Fibroblast of skin of scalp (primary cell): Measurements from ENCODE around the gene PSME4.
"Not testable (repeated sequence)": the region's sequence is repeated elsewhere in the genome, so short reads cannot be mapped to it uniquely, and the experiment has no call there.

Source experiments
- DNase-seq: peaks from one replicate; pipeline ENCODE4 v3.0.0-alpha.2; 2013

PSME4 gene

DNA sequence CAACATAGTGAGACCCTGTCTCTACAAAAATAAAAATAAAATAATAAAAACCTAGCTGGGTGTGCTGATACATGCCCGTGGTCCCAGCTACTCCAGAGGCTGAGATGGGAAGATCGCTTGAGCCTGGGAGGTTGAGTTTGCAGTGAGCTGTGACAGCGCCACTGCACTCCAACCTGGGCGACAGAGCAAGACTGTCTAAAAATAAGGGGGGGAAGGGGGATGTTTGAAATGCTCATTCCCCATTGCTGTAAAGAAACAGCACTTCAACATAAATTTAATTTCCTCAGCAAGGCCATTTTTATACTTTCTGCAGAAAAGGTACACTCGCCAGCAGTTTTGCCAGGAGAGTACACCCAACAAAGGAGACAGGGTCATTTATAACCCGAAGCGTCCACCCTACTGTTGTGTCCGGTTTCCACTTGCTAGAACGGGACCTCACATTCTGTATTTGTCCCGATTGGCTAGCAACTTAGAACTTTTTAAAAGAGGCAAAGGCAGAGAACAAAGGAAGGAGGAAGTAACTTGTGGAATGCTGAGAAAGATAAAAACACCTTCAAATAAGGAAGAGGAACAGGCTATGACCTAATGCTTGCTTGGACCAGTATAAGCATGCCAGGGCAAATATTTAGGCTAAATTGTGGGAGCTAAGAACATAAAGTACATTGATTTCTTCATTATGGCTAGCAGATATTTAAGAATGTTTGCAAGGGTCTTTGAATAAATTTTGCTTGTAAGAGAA, 9.1 kb downstream of the PSME4 start:
- not testable (repeated sequence) for DNase-seq

GRCh38 chr2:53960476-53960875, 10.3 kb downstream of the PSME4 start:
- no peak for DNase-seq

GRCh38 chr2:53958443-53958842, 12.3 kb downstream of the PSME4 start:
- no peak for DNase-seq

DNA sequence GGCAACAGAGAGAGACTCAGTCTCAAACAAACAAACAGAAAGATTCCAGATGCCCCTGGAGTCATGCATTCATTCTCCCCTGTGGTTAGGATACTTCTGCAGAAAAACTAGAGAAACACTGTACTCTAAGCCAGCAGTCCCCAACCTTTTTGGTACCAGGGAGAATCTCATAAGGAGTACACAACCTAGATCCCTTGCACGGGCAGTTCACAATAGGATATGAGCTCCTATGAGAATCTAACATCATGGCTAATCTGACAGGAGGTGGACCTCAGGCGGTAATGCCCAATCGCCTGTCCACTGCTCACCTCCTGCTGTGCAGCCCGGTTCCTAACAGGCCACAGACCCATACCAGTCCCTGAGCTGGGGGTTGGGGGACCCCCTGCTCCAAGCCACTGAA, 18.3 kb downstream of the PSME4 start:
- no peak for DNase-seq

- DNase-seq = no peak
Measured at GRCh38 chr2:53949457-53949856, 21.3 kb downstream of the PSME4 start.

- DNase-seq = no peak
Measured at GRCh38 chr2:53945538-53945937, 25.3 kb downstream of the PSME4 start.

DNA sequence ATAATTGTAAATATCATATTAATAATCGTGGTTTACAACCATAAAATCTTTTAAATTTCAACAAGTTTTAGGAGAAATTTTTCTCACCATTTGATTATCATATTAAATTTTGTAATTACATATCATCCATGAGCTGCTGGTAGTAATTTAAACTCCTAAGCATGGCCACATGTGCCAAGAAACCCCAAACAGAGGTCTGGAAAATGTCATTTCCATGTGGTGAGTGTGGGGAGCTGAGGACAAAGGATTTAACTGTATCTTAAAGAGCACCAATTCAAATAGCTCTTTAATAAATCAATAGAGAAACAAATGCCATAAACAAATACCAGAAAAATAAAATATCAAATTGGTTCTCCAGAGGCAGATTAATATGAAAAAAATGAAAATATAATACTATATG, 26.3 kb downstream of the PSME4 start:
- no peak for DNase-seq

DNA sequence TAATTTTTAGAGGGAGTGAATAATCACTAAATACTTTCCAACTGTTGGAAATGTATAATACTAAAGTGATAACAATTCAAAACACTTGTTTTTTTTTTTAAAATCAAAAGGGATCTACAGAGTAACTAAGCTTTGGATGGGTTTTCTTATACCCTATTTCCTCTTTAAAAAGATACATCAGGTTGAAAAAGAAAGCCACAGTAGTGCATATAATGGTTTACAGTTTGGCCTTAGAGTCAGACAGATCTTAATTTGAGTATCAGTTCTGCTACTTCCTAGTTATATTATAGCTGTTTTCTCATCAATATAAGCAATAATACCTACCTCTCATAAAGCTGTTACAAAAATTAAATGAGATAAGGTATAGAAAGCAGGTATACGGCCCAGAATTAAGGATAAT, 28.5 kb downstream of the PSME4 start:
- DNase-seq = no peak

DNA sequence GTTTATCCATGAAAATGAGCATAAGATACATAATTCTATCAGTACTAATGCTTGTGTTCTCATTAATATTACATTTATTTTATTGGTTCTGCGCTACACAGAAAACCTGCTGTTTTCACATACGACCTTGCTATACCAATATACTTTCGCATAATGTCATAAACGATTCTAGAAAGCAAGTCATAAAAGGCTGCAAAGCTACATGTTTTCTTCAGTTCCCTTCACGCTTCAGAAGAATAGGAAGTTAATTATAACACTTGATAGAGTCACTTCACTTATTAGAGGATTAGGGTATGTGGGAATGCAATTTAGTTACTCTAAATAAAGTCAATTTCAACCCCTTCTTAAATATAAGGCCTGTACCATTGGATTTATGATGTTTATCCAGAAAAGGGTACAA, 29.0 kb downstream of the PSME4 start:
- no peak for DNase-seq

GRCh38 chr2:53939656-53940055, 31.1 kb downstream of the PSME4 start:
- no peak for DNase-seq

- DNase-seq = no peak
Measured at GRCh38 chr2:53938904-53939303, 31.9 kb downstream of the PSME4 start.

DNA sequence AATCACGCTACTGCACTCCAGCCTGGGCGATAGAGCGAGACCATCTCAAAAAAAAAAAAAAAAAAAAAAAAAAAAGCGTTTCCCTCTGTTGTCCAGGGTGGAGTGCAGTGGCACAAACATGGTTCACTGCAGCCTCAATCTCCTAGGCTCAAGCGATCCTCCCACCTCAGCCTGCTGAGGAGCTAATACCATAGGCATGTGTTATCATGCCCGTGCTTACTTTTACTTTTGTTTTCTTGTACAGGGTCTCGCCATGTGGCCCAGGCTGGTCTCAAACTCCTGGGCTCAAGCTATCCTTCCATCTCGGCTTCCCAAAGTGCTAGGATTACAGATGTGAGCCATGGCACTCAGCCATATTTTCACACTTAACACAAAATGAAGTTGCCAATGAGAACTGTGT, 37.5 kb downstream of the PSME4 start:
- DNase-seq = no peak

DNA sequence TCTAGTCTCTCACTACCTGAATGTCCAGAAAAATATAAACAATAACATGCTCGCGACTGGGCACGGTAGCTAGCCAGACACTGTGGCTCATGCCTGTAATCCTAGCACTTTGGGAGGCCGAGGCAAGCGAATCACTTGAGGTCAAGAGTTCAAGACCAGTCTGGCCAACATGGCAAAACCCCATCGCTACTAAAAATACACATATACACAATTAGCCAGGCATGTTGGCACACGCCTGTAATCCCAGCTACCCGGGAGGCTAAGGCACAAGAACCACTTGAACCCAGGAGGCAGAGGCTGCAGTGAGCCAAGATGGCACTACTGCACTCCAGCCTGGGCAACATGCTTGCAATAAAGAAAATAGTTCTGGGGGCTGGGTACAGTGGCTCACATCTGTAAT, 44.5 kb downstream of the PSME4 start:
- DNase-seq = not testable (repeated sequence)

GRCh38 chr2:53913721-53914120, 57.1 kb downstream of the PSME4 start:
- DNase-seq = no peak

DNA sequence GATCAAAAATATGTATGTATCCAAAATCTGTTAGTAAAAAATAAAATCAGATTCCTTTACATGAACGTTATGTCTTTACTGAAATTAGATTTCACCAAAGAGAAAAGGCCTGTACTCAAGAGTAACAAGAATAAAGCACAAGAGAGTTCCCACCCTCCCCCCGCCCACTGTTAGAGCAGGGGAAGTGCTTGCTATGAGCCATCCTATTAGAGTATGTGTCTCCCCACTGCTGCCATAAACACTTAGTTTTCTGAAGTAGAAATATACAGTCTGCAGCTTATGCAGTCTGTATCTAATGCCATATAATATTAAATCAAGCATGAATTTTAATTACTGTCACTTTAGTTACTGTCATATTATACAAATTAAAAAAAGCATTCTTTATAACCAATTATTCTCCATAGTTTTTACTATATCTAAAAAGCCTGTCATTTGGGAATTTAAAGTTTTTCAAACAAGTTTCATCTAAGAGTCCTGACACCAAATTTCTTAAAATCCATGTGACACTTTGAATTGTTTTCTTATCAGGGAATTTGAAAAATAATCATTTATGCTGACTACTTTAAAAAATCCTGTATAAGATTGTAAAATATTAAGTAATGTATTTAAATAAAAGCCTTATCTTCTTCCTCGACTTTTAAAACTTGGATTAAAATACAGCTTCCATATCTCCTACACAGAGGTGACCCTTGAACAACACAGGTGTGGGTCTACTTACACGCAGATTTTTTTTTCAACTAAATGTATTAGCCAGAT, 59.2 kb downstream of the PSME4 start:
- DNase-seq = no peak

- DNase-seq = no peak
Measured at GRCh38 chr2:53907582-53907981, 63.2 kb downstream of the PSME4 start.

GRCh38 chr2:53905396-53905795, 65.4 kb downstream of the PSME4 start:
- DNase-seq = no peak

DNA sequence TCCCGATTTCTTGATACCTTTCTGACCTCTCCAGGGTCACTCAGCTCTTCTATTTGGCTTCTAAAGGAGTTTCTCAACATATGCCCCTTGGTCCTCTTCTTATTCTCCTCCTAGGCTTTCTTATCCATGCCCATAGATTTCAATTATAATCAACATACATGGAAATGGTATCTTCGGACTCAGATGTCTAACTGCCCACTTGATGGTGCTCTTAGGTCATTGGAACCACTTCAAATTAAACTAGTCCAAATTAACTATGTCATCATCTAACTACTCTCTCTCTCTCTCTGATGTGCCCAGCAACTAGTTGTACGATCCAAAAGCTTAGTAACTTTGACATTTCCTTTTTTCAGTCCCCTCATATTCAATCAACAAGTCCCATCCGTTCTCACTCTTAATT, 67.8 kb downstream of the PSME4 start:
- DNase-seq = no peak

- DNase-seq = no peak
Measured at GRCh38 chr2:53901192-53901591, 69.6 kb downstream of the PSME4 start.

GRCh38 chr2:53896864-53897263, 73.9 kb downstream of the PSME4 start:
- DNase-seq = peak; percentile 29

DNA sequence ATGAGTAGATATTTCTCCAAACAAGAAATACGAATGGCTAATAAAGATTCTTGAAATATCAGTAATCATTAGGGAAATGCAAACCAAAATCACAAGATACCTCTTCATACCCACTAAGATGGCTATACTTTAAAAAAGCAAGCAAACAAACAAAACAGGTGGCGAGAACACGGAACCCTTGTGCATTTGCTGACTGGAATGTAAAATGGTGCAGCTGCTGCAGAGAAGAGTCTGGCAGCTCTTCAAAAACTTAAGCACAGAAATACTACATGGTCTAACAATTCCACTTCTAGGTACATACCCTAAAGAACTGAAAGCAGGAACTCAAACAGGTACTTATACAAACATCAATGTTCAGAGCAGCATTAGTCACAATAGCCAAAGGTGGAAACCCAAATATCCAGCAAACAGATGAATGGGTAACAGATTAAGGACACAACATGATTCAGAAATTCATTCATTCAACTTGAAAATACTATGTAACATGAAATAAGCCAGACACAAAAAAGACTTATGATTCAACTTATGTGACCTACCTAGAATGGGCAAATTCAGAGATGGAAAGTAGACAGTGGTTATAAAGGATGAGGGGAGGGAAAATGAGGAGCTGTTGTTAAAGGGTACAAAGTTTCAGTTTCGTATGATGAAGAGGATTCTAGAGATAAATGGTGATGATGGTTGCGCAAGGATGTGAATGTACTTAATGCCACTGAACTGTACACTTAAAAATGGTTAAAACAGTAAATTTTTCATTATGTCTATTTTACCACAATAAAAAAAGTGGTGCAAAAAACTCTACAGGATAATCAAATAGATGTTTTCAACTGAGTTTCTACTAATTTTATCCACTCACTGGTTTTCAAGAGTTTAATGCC, 84.2 kb downstream of the PSME4 start:
- DNase-seq = no peak

DNA sequence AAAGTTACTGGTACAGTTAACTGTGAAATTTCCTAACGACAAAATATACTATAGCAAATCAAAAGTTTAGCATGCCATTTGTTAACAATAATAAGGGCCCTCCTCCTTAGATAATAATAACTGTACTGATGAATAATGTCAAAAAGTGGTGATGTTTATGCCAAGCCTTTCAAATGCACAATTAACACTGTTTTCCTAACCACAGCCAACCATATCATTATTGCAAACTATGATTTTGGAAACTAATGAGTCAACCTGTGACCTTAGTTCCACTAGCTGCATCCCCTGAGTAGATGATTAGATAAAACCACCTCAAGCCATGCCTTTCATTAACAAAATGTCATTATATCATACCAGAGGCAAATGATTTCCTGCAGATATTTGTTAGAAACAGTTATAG, 85.9 kb downstream of the PSME4 start:
- DNase-seq = no peak

- DNase-seq = no peak
Measured at GRCh38 chr2:53881986-53882385, 88.8 kb downstream of the PSME4 start.
